ENCODE data around the gene SLC35E4. TPM values are rescaled to one million over a fixed set of nuclear protein-coding genes. Genes with fewer than 3 reads are reported as not detected.

The SLC35E4 gene
- total and polyA plus RNA-seq, 2 donors from 2014 or later, result 1.8 to 3.2 TPM

DNA sequence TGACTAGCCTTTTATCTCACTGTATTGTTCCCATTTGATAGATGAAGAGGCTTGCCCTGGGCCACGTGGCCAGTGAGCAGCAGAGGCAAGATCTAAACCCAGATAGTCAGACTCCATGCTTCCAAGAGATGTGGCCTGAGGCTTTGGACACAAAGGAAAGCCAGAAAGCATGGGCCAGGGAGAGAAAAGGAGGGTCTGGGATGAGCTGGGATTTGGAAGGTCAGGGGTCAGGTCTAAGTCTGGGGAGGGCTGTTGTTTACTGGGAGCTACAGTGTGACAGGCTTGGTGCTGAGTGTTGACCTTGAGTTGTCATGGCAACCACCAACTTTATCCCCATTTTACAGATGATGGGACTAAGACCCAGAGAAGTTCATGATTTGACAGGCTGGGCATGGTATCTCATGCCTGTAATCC is 2.1 kb downstream of the SLC35E4 start:
- no peak overlapping the region for H3K9ac ChIP-seq (ENCODE audit: low read length in 3 of 3)
- H3K4me1 ChIP-seq (ENCODE audit: control insufficient read depth in 2 of 3, insufficient read depth in 2 of 3, low read depth in 1 of 3, low read length in 3 of 3), result peaks cover 0 to 23% (median 12%) of the 10 kb centered on the region in 3 donors
- DNase-seq (no peak), FAIRE-seq (no peak)
- no peaks in the 10 kb centered on the region for H3K27me3 ChIP-seq (ENCODE audit: control insufficient read depth, insufficient read depth, low read length)
- H3K27ac ChIP-seq (ENCODE audit: low read depth in 2 of 2, low read length in 2 of 2), result no peak overlapping the region
- H3K36me3 ChIP-seq (ENCODE audit: control insufficient read depth in 2 of 3, insufficient read depth in 3 of 3, low read length in 3 of 3), result no peaks in the 10 kb centered on the region
- no peaks in the 10 kb centered on the region for H3K9me3 ChIP-seq (ENCODE audit: control insufficient read depth in 2 of 3, insufficient read depth in 1 of 3, low read length in 3 of 3)
- intact Hi-C loops (cut with DNase I), result no loop called here
- TF ChIP-seq, protein P1, sequence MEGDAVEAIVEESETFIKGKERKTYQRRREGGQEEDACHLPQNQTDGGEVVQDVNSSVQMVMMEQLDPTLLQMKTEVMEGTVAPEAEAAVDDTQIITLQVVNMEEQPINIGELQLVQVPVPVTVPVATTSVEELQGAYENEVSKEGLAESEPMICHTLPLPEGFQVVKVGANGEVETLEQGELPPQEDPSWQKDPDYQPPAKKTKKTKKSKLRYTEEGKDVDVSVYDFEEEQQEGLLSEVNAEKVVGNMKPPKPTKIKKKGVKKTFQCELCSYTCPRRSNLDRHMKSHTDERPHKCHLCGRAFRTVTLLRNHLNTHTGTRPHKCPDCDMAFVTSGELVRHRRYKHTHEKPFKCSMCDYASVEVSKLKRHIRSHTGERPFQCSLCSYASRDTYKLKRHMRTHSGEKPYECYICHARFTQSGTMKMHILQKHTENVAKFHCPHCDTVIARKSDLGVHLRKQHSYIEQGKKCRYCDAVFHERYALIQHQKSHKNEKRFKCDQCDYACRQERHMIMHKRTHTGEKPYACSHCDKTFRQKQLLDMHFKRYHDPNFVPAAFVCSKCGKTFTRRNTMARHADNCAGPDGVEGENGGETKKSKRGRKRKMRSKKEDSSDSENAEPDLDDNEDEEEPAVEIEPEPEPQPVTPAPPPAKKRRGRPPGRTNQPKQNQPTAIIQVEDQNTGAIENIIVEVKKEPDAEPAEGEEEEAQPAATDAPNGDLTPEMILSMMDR (IDR thresholded peaks at IDR 0.05; ENCODE audit: borderline replicate concordance, extremely low read depth, insufficient read depth), result no peak
- H3K4me3 ChIP-seq (ENCODE audit: low read length in 3 of 3), result no peak overlapping the region

- intact Hi-C loops (cut with DNase I), result no loop called here
- Histone ChIP-seq H3K4me3 (ENCODE audit: low read length in 3 of 3) (no peak overlapping the region), H3K27ac (ENCODE audit: low read depth in 2 of 2, low read length in 2 of 2) (no peak overlapping the region), H3K9me3 (ENCODE audit: control insufficient read depth in 2 of 3, insufficient read depth in 1 of 3, low read length in 3 of 3) (no peaks in the 10 kb centered on the region), H3K36me3 (ENCODE audit: control insufficient read depth in 2 of 3, insufficient read depth in 3 of 3, low read length in 3 of 3) (no peaks in the 10 kb centered on the region), H3K9ac (ENCODE audit: low read length in 3 of 3) (no peak overlapping the region), H3K4me1 (ENCODE audit: control insufficient read depth in 2 of 3, insufficient read depth in 2 of 3, low read depth in 1 of 3, low read length in 3 of 3) (peaks cover 0 to 18% (median 12%) of the 10 kb centered on the region in 3 donors), H3K27me3 (ENCODE audit: control insufficient read depth, insufficient read depth, low read length) (no peaks in the 10 kb centered on the region)
- DNase-seq, result peak in 1 of 5 donors; percentile 29
- no peak for FAIRE-seq
- TF ChIP-seq, protein P1 (IDR thresholded peaks at IDR 0.05; ENCODE audit: borderline replicate concordance, extremely low read depth, insufficient read depth), result no peak
These were observed 4.8 kb downstream of the SLC35E4 start for GRCh38 chr22:30640361-30640760.

- no peaks in the 10 kb centered on the region for H3K9me3 ChIP-seq (ENCODE audit: control insufficient read depth in 2 of 3, insufficient read depth in 1 of 3, low read length in 3 of 3)
- H3K9ac ChIP-seq (ENCODE audit: low read length in 3 of 3), result no peak overlapping the region
- no peaks in the 10 kb centered on the region for H3K27me3 ChIP-seq (ENCODE audit: control insufficient read depth, insufficient read depth, low read length)
- no peak for FAIRE-seq
- H3K4me1 ChIP-seq (ENCODE audit: control insufficient read depth in 2 of 3, insufficient read depth in 2 of 3, low read depth in 1 of 3, low read length in 3 of 3), result peaks cover 0 to 16% (median 12%) of the 10 kb centered on the region in 3 donors
- no peaks in the 10 kb centered on the region for H3K36me3 ChIP-seq (ENCODE audit: control insufficient read depth in 2 of 3, insufficient read depth in 3 of 3, low read length in 3 of 3)
- peak in 1 of 5 donors; percentile 46 for DNase-seq
- no peak overlapping the region for H3K27ac ChIP-seq (ENCODE audit: low read depth in 2 of 2, low read length in 2 of 2)
- intact Hi-C loops (cut with DNase I), result no loop called here
- TF ChIP-seq, protein P1 (IDR thresholded peaks at IDR 0.05; ENCODE audit: borderline replicate concordance, extremely low read depth, insufficient read depth), result no peak
- no peak overlapping the region for H3K4me3 ChIP-seq (ENCODE audit: low read length in 3 of 3)
These were observed 5.4 kb downstream of the SLC35E4 start for GRCh38 chr22:30640839-30641430.
